ENCODE results near the gene FGD3. TPM values are rescaled to one million over a fixed set of nuclear protein-coding genes. Genes with fewer than 3 reads are reported as not detected.
A peak's percentile ranks its signal among the peaks of the same experiment; 100 is the strongest.
"Not testable (repeated sequence)": the region's sequence is repeated elsewhere in the genome, so short reads cannot be mapped to it uniquely, and the experiment has no call there.

The FGD3 gene, protein sequence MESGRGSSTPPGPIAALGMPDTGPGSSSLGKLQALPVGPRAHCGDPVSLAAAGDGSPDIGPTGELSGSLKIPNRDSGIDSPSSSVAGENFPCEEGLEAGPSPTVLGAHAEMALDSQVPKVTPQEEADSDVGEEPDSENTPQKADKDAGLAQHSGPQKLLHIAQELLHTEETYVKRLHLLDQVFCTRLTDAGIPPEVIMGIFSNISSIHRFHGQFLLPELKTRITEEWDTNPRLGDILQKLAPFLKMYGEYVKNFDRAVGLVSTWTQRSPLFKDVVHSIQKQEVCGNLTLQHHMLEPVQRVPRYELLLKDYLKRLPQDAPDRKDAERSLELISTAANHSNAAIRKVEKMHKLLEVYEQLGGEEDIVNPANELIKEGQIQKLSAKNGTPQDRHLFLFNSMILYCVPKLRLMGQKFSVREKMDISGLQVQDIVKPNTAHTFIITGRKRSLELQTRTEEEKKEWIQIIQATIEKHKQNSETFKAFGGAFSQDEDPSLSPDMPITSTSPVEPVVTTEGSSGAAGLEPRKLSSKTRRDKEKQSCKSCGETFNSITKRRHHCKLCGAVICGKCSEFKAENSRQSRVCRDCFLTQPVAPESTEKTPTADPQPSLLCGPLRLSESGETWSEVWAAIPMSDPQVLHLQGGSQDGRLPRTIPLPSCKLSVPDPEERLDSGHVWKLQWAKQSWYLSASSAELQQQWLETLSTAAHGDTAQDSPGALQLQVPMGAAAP
- total RNA-seq, result 100 to 1,000 TPM; 329 to 330 TPM
- polyA plus RNA-seq, result 100 to 1,000 TPM in 2 of 3 donors, 10 to 100 TPM in 1; 64.2 to 161 (median 103) TPM
- total RNA-seq, result 80.9 to 470 (median 358) reads per million in 6 experiments

DNA sequence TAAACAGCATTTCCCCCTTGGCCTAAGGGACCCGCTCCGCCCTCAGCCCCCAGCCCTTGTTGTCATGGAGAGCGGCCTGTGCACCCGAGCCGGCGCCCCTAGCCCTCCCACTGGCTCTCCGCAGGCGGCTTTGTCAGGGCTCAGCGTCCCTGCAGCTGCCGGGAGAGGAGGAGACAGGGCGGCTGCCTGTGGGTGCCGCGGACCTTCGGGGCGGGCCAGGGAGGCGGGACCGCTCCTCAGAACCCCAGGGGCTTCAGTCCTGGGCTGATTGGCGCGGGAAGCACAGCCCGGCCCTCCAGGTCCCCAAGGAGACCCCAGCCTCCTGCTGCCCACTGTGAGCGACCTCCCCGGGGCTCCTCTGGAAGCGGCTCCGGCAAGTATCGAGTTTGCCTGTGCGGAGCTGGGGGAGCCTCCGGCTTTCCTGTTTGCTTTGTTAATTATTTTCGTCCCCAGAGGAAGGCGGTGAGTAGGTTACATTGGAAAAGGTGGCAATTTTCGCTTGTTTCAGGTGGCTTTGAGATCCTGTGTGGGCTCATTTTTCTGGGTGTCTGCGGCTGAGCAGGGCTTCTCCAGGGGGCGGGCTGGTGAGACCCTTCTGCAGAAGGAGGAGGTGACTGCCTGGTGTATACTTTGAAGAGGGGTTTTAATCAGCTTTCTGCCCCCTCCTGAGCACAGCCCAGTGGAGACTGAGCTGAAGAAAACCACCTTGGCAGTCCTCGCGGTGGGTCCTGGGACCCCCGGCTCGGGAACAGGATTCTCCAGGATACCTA, at the start of gene FGD3:
FGD3 (plus strand) TSS at position 256 of the 770 bp plus-strand sequence. CDS start 28,734 bp downstream, outside the sequence.
- Mint-ChIP-seq H3K27ac (peak within 1 kb of the TSS; percentile 38 to 96 (median 91)), H3K27me3 (peaks cover 0 to 4% (median 0%) of the 10 kb centered on the region in 5 donors), H3K9me3 (peaks cover 0 to 4% (median 0%) of the 10 kb centered on the region in 9 donors), H3K36me3 (peaks cover 0 to 4% (median 3%) of the 10 kb centered on the region in 3 donors), H3K4me3 (peak within 1 kb of the TSS; percentile 56 to 99 (median 96)), H3K4me1 (peaks cover 28 to 67% (median 51%) of the 10 kb centered on the region in 4 donors)
- peak; percentile 76 to 85 for ATAC-seq
- POLR2A ChIA-PET, result interaction anchor here (0.9 to 11.3 kb wide), 4 partner anchors 9 to 117 kb away, joined by 3 to 261 read pairs (median 4); no protein-coding TSS in a partner anchor
- DNase-seq, result peak in 6 of 10 donors; percentile 35 to 51 (median 48)

DNA sequence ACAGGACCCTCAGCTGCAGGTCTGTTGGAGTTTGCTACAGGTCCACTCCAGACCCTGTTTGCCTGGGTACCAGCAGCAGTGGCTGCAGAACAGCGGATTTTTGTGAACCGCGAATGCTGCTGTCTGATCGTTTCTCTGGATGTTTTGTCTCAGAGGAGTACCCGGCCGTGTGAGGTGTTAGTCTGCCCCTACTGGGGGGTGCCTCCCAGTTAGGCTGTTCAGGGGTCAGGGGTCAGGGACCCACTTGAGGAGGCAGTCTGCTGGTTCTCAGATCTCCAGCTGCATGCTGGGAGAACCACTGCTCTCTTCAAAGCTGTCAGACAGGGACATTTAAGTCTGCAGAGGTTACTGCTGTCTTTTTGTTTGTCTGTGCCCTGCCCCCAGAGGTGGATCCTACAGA, 42.2 kb upstream of the FGD3 start:
- DNase-seq, result peak in 3 of 10 donors; percentile 3 to 16 (median 15)
- H3K36me3 Mint-ChIP-seq, H3K9me3 Mint-ChIP-seq, H3K27me3 Mint-ChIP-seq, H3K4me1 Mint-ChIP-seq, POLR2A ChIA-PET, ATAC-seq: not testable (repeated sequence)
- peak overlapping the region in 5 of 10 donors; percentile 25 to 85 (median 47) for H3K27ac Mint-ChIP-seq
- peak overlapping the region in 7 of 10 donors; percentile 10 to 56 (median 34) for H3K4me3 Mint-ChIP-seq

DNA sequence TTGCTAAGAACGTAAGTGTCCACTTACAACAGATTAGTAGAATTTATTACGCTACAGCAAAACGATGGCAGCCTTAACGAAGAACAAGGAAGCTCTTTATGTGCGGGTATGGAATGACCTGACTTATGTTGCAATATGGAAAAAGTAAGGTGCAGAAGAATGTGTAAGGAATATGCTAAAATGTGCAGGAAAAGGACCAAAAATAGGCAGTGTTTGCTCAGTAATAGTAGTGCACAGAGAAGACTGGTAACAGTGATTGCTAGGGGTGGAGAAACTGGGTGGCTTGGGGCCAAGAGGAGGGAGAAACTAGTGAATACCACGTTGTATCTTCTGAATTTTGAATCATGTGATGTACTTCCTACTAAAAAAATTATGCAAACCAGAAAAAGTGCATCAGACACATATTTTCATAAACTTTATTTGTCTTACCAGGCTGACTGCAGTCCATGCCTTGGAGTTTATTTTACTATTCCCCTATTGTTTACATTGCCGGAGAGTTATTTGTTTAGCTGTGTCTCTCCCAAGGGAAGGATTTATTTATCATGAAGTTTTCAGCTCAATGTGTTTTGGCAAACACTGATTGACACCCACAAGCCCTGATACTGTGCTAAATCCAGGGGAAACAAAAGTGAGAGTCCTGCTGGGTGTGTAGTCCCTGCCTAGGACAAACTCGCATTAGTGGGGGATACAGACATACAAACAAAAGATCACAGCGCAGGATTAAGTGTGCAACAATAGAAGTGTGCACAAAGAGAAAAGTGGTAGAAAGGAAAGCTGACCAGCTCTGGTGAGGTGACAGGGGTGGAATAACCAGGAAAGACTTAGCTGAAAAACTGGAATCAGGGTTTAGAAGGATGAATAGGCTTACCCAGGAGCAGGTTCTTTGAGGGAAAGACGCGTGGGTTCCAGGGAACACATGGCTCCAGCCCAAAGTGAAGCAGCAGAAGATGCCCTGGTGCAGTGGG, 35.5 kb upstream of the FGD3 start:
- Mint-ChIP-seq H3K9me3 (no peaks in the 10 kb centered on the region), H3K36me3 (peaks cover 0 to 1% (median 0%) of the 10 kb centered on the region in 3 donors), H3K4me3 (no peak overlapping the region), H3K27me3 (peaks cover 0 to 15% (median 1%) of the 10 kb centered on the region in 5 donors), H3K27ac (peak overlapping the region in 3 of 10 donors; percentile 1 to 30 (median 1)), H3K4me1 (peaks cover under 1 to 17% (median 6%) of the 10 kb centered on the region in 4 donors)
- POLR2A ChIA-PET, result no interaction called here
- ATAC-seq (no peak), DNase-seq (no peak)

DNA sequence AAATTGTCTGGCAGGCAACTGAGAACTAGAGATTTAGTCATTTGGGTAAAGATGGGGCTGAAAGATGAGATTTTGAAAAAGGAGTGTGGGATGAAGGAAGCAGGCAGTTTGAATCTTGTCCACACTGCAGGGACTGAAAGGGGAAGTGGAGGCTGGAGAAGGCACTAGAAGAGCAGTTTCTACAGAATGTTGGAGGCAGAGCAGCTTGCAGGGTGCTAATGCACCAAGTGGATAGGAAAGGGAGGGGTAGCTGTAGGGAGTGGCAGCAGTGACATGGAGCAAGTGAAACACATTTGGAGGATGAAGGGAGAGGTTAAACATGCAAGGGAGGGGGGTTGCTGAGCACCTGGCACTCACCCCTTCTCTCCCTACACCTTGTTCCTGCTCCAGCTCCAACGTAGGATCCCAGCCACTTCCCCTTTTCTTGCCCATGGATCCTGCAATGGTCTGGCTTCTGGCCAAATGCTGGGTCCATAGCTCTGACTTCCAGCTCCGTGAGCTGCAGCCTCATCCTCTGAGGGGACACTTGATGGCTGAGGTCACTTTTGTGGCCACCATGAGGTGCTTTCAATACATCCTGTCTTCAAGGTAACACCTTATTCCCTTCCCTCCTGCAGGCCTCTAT, 30.0 kb upstream of the FGD3 start:
- H3K27ac Mint-ChIP-seq, result peak overlapping the region in 2 of 10 donors; percentile 25 to 35
- no peaks in the 10 kb centered on the region for H3K36me3 Mint-ChIP-seq
- DNase-seq (no peak), ATAC-seq (no peak)
- POLR2A ChIA-PET, result no interaction called here
- peaks cover 8 to 22% (median 15%) of the 10 kb centered on the region in 4 donors for H3K4me1 Mint-ChIP-seq
- H3K27me3 Mint-ChIP-seq, result peaks cover 0 to 2% (median 0%) of the 10 kb centered on the region in 5 donors
- H3K4me3 Mint-ChIP-seq, result no peak overlapping the region
- no peaks in the 10 kb centered on the region for H3K9me3 Mint-ChIP-seq

DNA sequence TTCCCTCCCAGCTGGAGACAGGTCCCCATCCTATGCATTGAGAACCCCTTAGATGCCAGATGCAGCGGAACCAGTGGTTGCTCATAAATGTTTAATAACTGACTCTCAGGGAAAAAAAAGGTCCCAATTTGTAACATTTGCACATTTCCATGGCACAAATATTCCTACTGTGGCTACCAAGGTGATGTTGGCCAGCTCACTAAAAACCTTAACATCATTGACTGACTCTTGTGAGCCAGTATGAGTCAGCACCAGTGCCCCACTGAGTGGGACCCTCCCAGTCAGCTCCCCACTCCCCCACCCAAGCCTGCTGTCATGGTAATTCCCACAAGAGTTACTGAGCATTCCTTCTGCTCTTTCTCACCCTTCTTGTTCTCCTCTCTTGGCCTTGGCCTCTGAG, 26.9 kb upstream of the FGD3 start:
- Mint-ChIP-seq H3K36me3 (no peaks in the 10 kb centered on the region), H3K27me3 (no peaks in the 10 kb centered on the region), H3K9me3 (no peaks in the 10 kb centered on the region), H3K27ac (peak overlapping the region in 1 of 10 donors; percentile 28), H3K4me1 (peaks cover 7 to 27% (median 15%) of the 10 kb centered on the region in 4 donors), H3K4me3 (no peak overlapping the region)
- ATAC-seq (no peak), DNase-seq (no peak)
- POLR2A ChIA-PET, result interaction anchor here (0.5 to 1.8 kb wide), 4 partner anchors 14 to 34 kb away, joined by 3 to 5 read pairs (median 4); no protein-coding TSS in a partner anchor

DNA sequence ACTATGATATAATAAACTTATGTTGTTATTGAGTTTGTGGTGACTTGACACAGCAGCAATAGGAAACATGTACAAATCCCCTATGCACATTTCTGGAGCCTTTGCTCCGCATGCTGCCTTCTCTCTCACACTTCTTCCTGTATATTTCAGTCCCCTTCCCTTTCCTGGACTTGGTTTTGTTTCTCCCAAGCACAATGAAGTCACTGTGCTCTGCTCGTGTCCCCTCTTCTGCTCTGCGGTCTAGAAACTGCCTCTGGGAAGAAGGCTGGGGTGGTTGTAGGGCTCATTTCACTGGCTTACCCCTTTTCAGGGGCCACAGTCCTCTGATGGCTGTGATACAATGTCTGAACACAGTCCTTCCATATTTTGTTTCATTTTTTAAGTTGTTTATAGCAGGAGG, 15.7 kb upstream of the FGD3 start:
- POLR2A ChIA-PET, result interaction anchor here (1.8 kb wide), 1 partner anchor 18 kb away, joined by 4 read pairs; no protein-coding TSS in a partner anchor
- ATAC-seq, result no peak

DNA sequence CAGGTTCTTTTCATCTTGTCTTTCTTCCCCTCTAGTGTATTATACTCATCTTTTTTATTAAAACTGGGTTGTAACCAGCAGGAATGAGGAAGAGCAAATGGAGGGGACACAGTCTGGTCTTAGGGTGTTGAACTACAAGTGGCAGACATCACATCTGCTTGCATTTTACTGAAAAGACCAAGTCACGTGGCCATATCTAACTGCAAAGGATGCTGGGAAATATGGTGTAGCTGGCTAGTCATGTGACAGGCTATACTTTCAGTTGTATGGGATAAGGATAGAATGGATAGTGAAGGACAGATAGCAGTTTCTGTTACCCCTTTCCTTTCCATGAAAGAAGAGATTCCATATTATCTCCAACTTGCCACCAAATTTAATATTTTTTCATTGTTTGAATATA, 13.0 kb upstream of the FGD3 start:
- no peaks in the 10 kb centered on the region for H3K36me3 Mint-ChIP-seq
- DNase-seq (no peak), ATAC-seq (no peak)
- peaks cover 0 to 8% (median under 1%) of the 10 kb centered on the region in 4 donors for H3K4me1 Mint-ChIP-seq
- H3K27ac Mint-ChIP-seq, result no peak overlapping the region
- H3K4me3 Mint-ChIP-seq, result no peak overlapping the region
- POLR2A ChIA-PET, result no interaction called here
- no peaks in the 10 kb centered on the region for H3K9me3 Mint-ChIP-seq
- H3K27me3 Mint-ChIP-seq, result no peaks in the 10 kb centered on the region

More for the DNA sequence above, 15.7 kb upstream of the FGD3 start:
- Mint-ChIP-seq H3K36me3 (no peaks in the 10 kb centered on the region), H3K27ac (peak overlapping the region in 1 of 10 donors; percentile 60), H3K4me3 (no peak overlapping the region), H3K27me3 (peaks cover 0 to 5% (median 0%) of the 10 kb centered on the region in 5 donors), H3K4me1 (peaks cover 0 to 8% (median under 1%) of the 10 kb centered on the region in 4 donors), H3K9me3 (no peaks in the 10 kb centered on the region)
- DNase-seq, result no peak

DNA sequence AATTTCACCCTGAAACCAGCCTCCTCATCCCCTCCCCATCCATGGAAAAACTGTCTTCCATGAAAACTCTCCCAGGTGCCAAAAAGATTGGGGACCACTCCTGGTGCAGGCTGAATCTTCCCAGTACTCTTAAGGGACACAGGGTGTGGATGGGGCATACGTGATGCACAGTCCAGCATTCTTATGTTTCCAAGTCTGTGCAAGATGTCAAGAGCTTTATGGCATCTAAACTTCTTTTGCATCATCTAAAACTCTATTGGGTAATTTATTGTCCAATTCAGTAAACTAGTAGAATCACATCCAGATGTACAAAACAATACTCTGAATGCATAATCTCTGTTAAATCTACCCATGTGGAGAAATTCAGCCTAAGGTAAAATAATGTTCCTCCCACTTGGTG, 9.3 kb upstream of the FGD3 start:
- DNase-seq (no peak), ATAC-seq (no peak)
- Mint-ChIP-seq H3K4me3 (no peak overlapping the region), H3K9me3 (no peaks in the 10 kb centered on the region), H3K36me3 (no peaks in the 10 kb centered on the region), H3K27ac (no peak overlapping the region), H3K4me1 (peaks cover 0 to 10% (median 4%) of the 10 kb centered on the region in 4 donors), H3K27me3 (no peaks in the 10 kb centered on the region)
- POLR2A ChIA-PET, result no interaction called here

DNA sequence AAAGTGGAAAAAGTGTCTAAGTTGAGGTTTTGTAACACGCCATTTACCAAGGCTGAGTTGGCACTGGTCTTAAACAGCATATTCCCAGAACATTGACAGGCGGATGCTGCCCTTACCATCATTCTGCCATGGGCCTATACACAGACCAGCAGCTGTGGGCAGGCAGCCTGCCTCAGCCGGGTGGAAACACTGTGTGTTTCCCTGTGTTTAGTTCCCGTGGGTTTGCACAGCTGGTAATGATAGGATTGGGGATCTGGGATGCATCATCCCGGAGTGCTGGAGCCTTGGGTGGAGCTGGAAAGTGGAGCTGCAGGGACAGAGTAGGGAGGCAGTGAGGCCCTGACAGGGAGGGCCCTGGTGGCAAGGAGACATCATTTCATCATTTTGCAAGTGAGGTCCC, 5.5 kb upstream of the FGD3 start:
- no peak for DNase-seq

DNA sequence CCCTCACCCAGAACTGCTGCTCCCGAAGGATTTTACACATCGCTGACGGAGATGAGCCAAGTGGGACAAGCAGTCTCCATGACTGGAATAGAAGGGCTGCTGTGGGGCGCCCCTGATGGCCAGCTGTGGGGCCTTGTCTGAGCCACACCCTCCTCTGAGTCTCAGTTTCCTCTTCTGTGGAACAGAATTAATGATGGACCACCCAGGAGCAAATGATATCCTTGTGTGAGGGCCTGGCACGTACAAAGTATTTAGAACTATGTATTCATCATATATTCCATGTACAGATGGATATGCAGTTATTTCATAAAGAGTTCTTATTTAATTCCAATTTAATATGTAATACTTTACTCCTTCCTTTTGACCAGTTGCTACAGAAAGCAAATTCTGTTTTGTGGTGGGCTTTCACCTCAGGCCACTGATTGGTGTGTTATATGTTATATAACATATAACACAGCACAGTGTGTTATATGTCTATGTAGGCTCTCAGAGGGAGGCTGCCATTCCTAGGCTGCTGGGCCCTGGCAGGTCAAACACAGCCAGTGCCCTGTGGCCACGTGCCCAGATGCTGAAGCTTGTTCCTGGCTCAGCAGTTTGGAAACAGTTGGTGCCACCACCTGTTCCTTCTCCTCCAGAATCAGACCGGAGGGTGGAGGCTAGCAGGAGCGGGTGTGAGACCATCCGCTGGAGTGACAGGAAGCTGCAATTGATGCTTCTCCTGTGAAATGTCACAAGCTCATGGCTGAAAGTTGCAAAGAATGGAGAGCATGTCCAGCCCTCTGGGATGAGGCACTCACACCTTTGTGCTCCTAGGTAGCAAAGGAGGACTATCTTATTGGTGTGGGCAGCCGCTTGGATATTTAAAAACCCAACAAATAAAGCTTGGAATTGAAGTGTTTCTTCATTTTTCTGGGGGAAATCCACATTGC, 4.4 kb upstream of the FGD3 start:
- Mint-ChIP-seq H3K4me1 (peaks cover 11 to 28% (median 19%) of the 10 kb centered on the region in 4 donors), H3K36me3 (peaks cover 0 to 4% (median 3%) of the 10 kb centered on the region in 3 donors), H3K27ac (no peak overlapping the region), H3K27me3 (peaks cover 0 to 4% (median 0%) of the 10 kb centered on the region in 5 donors), H3K4me3 (no peak overlapping the region), H3K9me3 (peaks cover 0 to 4% (median 0%) of the 10 kb centered on the region in 9 donors)
- ATAC-seq, result no peak
- DNase-seq, result no peak
- POLR2A ChIA-PET, result interaction anchor here (0.7 to 3.1 kb wide), 4 partner anchors 10 to 327 kb away, joined by 3 to 15 read pairs (median 4); no protein-coding TSS in a partner anchor

More for the DNA sequence above, 5.5 kb upstream of the FGD3 start:
- no peak for ATAC-seq
- peak overlapping the region in 1 of 10 donors; percentile 62 for H3K27ac Mint-ChIP-seq
- H3K4me1 Mint-ChIP-seq, result peaks cover 5 to 22% (median 12%) of the 10 kb centered on the region in 4 donors
- peaks cover 0 to 3% (median 0%) of the 10 kb centered on the region in 5 donors for H3K27me3 Mint-ChIP-seq
- POLR2A ChIA-PET, result interaction anchor here (0.5 to 3.1 kb wide), 3 partner anchors 11 to 155 kb away, joined by 3 to 15 read pairs (median 4); no protein-coding TSS in a partner anchor
- peaks cover 0 to 4% (median 3%) of the 10 kb centered on the region in 3 donors for H3K36me3 Mint-ChIP-seq
- H3K4me3 Mint-ChIP-seq, result no peak overlapping the region
- peaks cover 0 to 4% (median 0%) of the 10 kb centered on the region in 9 donors for H3K9me3 Mint-ChIP-seq
